ENCODE data around the gene SH3RF3. TPM values are rescaled to one million over a fixed set of nuclear protein-coding genes. Genes with fewer than 3 reads are reported as not detected.
"Not testable (repeated sequence)": the region's sequence is repeated elsewhere in the genome, so short reads cannot be mapped to it uniquely, and the experiment has no call there.

Gene SH3RF3
- total RNA-seq, 1 donor from 2014 or later = 1.7 TPM

DNA sequence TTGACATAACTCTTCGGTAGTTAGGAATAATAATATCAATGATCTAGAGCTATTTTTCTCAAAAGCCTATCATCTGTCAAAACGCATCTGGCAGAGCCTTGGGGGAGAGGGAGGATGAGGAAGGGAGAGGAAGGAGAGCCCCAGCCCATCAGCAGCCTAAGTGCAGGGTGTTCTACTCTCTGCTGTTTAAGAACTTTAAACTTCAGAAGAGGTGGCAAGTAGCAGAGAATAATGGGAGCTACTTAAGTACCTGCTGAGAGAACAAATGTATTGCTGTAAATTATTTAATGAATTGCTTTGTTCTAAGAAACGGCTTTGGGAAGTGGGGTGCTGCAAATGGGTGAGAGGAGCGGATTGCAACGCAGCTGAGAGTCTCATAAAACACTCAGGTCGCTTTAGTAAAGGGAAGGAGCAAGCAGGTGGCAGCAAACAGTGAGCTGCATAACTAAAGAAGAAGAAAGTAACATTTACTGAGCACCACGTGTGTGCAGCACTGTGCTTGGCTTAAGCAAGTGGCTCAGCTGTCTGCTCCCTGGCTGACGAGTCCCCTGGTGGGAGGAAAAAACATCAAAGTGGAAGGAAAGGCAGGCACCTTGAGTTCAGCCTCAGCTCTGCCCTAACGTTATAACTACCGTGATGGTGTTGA lies 26.3 kb upstream of the SH3RF3 start:
- no peak overlapping the region for H3K27ac Mint-ChIP-seq (ENCODE audit: unreplicated experiment)
- peaks cover 16% of the 10 kb centered on the region for H3K36me3 Mint-ChIP-seq (ENCODE audit: unreplicated experiment)
- H3K4me1 Mint-ChIP-seq (ENCODE audit: low read depth, unreplicated experiment) = peaks cover 5% of the 10 kb centered on the region
- TF ChIP-seq CTCF (IDR thresholded peaks at IDR 0.05; ENCODE audit: partially characterized antibody, unreplicated experiment) = no peak
- peaks cover 11% of the 10 kb centered on the region for H3K9me3 Mint-ChIP-seq (ENCODE audit: unreplicated experiment)
- no peak for DNase-seq
- peaks cover 5% of the 10 kb centered on the region for H3K27me3 Mint-ChIP-seq (ENCODE audit: unreplicated experiment)
- no peak overlapping the region for H3K4me3 Mint-ChIP-seq (ENCODE audit: unreplicated experiment)

DNA sequence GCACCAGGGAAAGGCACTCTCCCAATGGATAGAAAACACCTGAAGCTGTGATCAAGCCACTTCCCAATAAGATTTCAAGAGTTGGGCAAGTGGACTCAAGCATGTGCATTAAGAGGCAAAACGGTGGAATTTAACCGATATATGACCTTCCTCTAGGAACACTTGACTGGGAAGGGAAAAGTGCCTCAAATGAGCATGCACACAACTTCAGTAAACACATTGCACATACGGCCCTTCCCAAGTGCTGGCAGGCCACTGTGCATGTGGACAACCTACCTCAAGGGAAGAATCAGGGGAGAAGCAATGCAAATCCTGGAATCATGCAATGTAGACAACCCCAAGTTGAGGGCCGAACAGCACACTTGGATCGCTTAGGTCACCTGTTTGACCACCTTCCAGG lies 23.9 kb upstream of the SH3RF3 start:
- H3K27me3 Mint-ChIP-seq (ENCODE audit: unreplicated experiment) = peaks cover 3% of the 10 kb centered on the region
- H3K4me1 Mint-ChIP-seq (ENCODE audit: low read depth, unreplicated experiment) = peaks cover 5% of the 10 kb centered on the region
- H3K4me3 Mint-ChIP-seq (ENCODE audit: unreplicated experiment) = no peak overlapping the region
- no peak for DNase-seq
- H3K36me3 Mint-ChIP-seq (ENCODE audit: unreplicated experiment) = peaks cover 8% of the 10 kb centered on the region
- TF ChIP-seq CTCF (IDR thresholded peaks at IDR 0.05; ENCODE audit: partially characterized antibody, unreplicated experiment) = no peak
- H3K9me3 Mint-ChIP-seq (ENCODE audit: unreplicated experiment) = peaks cover 5% of the 10 kb centered on the region
- H3K27ac Mint-ChIP-seq (ENCODE audit: unreplicated experiment) = no peak overlapping the region

DNA sequence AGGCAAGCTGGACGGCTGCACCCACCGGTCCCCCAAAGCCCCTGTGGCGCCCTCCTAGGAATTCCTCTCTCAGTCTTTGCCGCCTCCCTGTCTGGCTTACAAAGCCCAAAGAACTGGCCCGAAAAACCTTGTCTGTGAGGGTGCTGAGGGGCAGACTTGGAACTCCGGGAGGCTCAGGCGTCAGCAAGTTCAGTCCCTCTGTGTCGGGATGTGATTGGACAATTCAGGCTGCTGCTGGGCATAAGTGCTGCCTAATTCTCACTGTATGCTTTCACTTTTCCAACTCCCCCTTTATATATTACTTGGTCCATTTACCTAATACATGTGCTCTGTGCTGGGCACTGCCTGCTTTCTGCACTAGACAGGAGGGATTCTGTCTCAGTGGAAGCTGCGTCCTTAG lies 20.3 kb upstream of the SH3RF3 start:
- H3K4me1 Mint-ChIP-seq (ENCODE audit: low read depth, unreplicated experiment) = no peaks in the 10 kb centered on the region

DNA sequence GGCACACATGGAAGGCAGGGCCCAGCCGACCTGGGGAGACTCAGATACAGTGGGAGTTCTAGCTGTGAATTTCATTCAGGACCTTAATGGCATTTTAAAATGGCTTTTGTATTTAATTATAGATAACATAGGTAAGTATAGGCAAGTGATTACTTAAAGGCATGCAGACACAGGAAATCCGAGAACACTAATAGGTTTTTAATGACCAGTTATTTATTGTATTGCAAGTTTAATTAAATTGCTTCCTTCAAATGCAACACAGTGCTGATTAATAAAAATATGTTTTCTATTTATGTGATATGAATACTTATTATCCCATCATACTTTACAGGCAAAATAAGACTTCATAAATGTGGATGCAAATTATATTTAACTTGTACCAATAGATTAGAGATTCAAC lies 19.7 kb upstream of the SH3RF3 start:
- H3K36me3 Mint-ChIP-seq (ENCODE audit: unreplicated experiment) = no peaks in the 10 kb centered on the region
- H3K4me3 Mint-ChIP-seq (ENCODE audit: unreplicated experiment) = no peak overlapping the region
- H3K9me3 Mint-ChIP-seq (ENCODE audit: unreplicated experiment) = peaks cover 2% of the 10 kb centered on the region
- DNase-seq = no peak
- TF ChIP-seq CTCF (IDR thresholded peaks at IDR 0.05; ENCODE audit: partially characterized antibody, unreplicated experiment) = no peak
- H3K27me3 Mint-ChIP-seq (ENCODE audit: unreplicated experiment) = no peaks in the 10 kb centered on the region
- H3K4me1 Mint-ChIP-seq (ENCODE audit: low read depth, unreplicated experiment) = no peaks in the 10 kb centered on the region
- no peak overlapping the region for H3K27ac Mint-ChIP-seq (ENCODE audit: unreplicated experiment)

More for the DNA sequence above, 20.3 kb upstream of the SH3RF3 start:
- Mint-ChIP-seq H3K4me3 (ENCODE audit: unreplicated experiment) (no peak overlapping the region), H3K36me3 (ENCODE audit: unreplicated experiment) (no peaks in the 10 kb centered on the region), H3K9me3 (ENCODE audit: unreplicated experiment) (peaks cover 2% of the 10 kb centered on the region), H3K27ac (ENCODE audit: unreplicated experiment) (no peak overlapping the region), H3K27me3 (ENCODE audit: unreplicated experiment) (peaks cover 3% of the 10 kb centered on the region)
- no peak for TF ChIP-seq CTCF (IDR thresholded peaks at IDR 0.05; ENCODE audit: partially characterized antibody, unreplicated experiment)
- DNase-seq = no peak

GRCh38 chr2:109110170-109110569 lies 18.8 kb upstream of the SH3RF3 start:
- Mint-ChIP-seq H3K36me3 (ENCODE audit: unreplicated experiment) (no peaks in the 10 kb centered on the region), H3K27me3 (ENCODE audit: unreplicated experiment) (no peaks in the 10 kb centered on the region), H3K9me3 (ENCODE audit: unreplicated experiment) (peaks cover 2% of the 10 kb centered on the region), H3K4me3 (ENCODE audit: unreplicated experiment) (no peak overlapping the region), H3K4me1 (ENCODE audit: low read depth, unreplicated experiment) (no peaks in the 10 kb centered on the region), H3K27ac (ENCODE audit: unreplicated experiment) (no peak overlapping the region)
- DNase-seq = no peak
- TF ChIP-seq CTCF (IDR thresholded peaks at IDR 0.05; ENCODE audit: partially characterized antibody, unreplicated experiment) = no peak

GRCh38 chr2:109117181-109117580 lies 11.8 kb upstream of the SH3RF3 start:
- not testable (repeated sequence) for DNase-seq; H3K27me3 Mint-ChIP-seq (ENCODE audit: unreplicated experiment); H3K4me3 Mint-ChIP-seq (ENCODE audit: unreplicated experiment); H3K36me3 Mint-ChIP-seq (ENCODE audit: unreplicated experiment); H3K9me3 Mint-ChIP-seq (ENCODE audit: unreplicated experiment); H3K27ac Mint-ChIP-seq (ENCODE audit: unreplicated experiment); H3K4me1 Mint-ChIP-seq (ENCODE audit: low read depth, unreplicated experiment)

Measured in glutamatergic neuron (in vitro differentiated cells).